GM12875 (cell line): Measurements from ENCODE around the gene CPNE7.
A peak's percentile ranks its signal among the peaks of the same experiment; 100 is the strongest.

Source experiments
- H3K4me3 ChIP-seq: one replicate; pipeline ENCODE4 v1.5.1; 2011; ENCODE audit warnings: low read depth, low read length, control low read depth
- TF ChIP-seq, protein P1 (sequence below): IDR thresholded peaks from 2 replicates; pipeline ENCODE4 v1.5.1; 2011; ENCODE audit warnings: low read depth, mild to moderate bottlenecking, control low read depth, inconsistent platforms, low read length, moderate library complexity, borderline replicate concordance; ENCODE audit not compliant: insufficient read depth

Gene CPNE7

GRCh38 chr16:89615176-89615575, 39.6 kb downstream of the CPNE7 start:
- no peak overlapping the region for H3K4me3 ChIP-seq
- TF ChIP-seq, protein P1, sequence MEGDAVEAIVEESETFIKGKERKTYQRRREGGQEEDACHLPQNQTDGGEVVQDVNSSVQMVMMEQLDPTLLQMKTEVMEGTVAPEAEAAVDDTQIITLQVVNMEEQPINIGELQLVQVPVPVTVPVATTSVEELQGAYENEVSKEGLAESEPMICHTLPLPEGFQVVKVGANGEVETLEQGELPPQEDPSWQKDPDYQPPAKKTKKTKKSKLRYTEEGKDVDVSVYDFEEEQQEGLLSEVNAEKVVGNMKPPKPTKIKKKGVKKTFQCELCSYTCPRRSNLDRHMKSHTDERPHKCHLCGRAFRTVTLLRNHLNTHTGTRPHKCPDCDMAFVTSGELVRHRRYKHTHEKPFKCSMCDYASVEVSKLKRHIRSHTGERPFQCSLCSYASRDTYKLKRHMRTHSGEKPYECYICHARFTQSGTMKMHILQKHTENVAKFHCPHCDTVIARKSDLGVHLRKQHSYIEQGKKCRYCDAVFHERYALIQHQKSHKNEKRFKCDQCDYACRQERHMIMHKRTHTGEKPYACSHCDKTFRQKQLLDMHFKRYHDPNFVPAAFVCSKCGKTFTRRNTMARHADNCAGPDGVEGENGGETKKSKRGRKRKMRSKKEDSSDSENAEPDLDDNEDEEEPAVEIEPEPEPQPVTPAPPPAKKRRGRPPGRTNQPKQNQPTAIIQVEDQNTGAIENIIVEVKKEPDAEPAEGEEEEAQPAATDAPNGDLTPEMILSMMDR, result no peak

GRCh38 chr16:89615596-89616090, 40.1 kb downstream of the CPNE7 start:
- TF ChIP-seq, protein P1, result peak; percentile 78
- H3K4me3 ChIP-seq, result no peak overlapping the region

DNA sequence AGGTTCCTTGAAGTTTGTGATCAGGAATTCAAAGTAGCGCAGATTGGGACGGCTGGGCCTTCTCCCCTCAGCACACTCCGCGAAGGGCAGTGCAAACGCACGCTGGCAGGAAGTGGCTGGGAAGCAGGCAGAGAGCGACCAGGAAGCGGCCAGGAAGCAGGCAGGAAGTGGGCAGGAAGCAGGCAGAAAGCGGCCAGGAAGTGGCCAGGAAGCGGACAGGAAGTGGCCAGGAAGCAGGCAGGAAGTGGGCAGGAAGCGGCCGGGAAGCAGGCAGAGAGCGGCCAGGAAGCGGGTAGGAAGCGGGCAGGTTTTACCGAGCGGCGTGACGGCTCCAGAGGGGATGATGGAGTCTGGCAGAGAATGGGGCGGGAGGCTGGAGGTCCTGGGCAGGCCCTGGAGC, 41.1 kb downstream of the CPNE7 start:
- no peak overlapping the region for H3K4me3 ChIP-seq
- TF ChIP-seq, protein P1, result no peak

- TF ChIP-seq, protein P1, result no peak
Measured at GRCh38 chr16:89617036-89617435, 41.5 kb downstream of the CPNE7 start.

GRCh38 chr16:89618109-89618998, 42.8 kb downstream of the CPNE7 start:
- TF ChIP-seq, protein P1, result no peak
- no peak overlapping the region for H3K4me3 ChIP-seq

More at GRCh38 chr16:89617036-89617435, 41.5 kb downstream of the CPNE7 start:
- no peak overlapping the region for H3K4me3 ChIP-seq

GRCh38 chr16:89619840-89620239, 44.3 kb downstream of the CPNE7 start:
- TF ChIP-seq, protein P1, result no peak
- H3K4me3 ChIP-seq, result no peak overlapping the region

- H3K4me3 ChIP-seq, result no peak overlapping the region
- TF ChIP-seq, protein P1, result no peak
Measured at GRCh38 chr16:89620406-89620841, 44.9 kb downstream of the CPNE7 start.
